Stimulated activated CD8-positive, alpha-beta memory T cell treated with anti-CD3 and anti-CD28 coated beads, Interleukin-7, amount 100 ng/mL, for 1 hour (primary cell): Measurements from ENCODE around the gene CHMP5.

Experiments used
- DNase-seq, 2 donors: peaks; one replicate each; pipeline ENCODE4 v3.0.0-alpha.2; 2020; ENCODE audit warnings: low read depth in 2 of 2

Gene CHMP5

DNA sequence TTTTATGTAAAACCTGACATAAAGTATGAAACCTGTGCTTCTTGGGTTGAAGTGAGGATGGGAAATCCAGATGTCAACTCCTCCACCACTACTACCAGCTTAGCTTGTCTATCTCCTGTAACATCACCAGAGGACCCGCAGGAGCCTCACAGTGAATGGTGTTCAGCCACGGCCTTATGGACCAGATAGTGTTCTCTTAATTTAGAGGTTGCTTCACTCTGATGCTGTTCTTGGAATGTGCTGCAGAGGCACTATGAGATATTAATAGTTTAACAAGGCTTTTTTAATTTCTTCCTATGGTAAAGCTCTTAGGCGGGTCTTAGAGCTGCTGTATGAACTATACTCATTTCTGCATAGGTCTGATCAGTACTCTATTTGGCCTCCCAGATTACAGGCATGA is 53.4 kb downstream of the CHMP5 start:
- no peak for DNase-seq

DNA sequence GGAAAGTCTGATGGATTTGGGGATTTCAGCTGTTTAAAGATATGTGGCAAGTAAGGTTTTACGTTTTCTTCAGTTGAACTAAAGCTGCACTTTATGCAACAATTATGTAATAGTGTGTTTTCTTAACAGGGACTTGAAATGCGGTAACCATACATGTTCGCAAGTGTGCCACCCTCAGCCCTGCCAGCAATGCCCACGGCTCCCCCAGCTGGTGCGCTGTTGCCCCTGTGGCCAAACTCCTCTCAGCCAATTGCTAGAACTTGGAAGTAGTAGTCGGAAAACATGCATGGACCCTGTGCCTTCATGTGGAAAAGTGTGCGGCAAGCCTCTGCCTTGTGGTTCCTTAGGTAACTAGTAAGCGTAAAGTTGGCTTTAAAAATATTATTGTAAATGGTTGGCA is 53.9 kb downstream of the CHMP5 start:
- no peak for DNase-seq

DNA sequence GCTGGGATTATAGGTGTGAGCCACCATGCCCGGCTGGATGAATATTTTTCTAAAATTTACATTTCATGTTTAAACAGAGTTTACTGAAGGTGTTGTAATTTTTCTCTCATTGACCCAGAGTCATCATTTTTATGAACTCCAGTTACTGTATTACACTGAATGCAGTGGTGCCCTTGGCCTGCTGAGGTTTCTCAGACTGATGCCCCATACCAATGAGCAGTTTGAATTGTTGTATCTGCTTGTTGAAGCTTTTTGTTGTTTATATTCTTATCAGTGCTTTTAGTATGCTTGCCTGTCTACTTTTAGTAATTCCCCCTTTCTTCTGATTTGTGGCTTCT is 55.4 kb downstream of the CHMP5 start:
- no peak for DNase-seq

DNA sequence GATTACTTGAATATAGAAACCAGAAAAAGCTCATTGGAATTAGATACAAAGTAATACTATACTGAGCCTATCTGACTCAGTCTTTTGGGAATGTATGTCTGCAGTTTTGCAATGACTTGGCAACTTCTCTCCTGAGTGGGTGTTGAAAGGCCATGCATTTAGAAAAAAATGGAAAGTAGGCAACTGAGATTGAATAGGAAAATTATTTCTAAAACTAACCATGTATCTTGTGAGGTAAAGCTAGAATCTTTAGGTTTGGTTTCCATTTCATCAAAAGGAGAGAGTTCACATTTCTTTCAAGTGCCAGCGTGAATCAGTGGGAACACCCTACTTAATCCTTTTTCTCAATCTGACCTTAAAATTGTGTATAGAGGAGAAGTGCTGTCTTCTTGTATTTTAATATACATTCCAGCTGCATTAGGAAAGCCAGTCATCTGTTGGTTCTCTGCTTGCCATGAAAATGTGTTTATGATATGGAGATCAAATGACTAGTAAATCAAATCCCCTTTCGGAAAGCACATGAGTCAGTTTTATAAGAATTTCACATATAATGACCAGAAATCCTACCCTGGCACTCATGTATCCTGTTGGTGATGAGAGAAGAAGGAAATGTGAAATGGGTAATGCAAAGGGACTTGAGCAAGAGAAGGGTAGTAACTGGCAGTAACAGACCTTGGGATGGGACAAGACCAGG is 55.9 kb downstream of the CHMP5 start:
- DNase-seq: no peak

DNA sequence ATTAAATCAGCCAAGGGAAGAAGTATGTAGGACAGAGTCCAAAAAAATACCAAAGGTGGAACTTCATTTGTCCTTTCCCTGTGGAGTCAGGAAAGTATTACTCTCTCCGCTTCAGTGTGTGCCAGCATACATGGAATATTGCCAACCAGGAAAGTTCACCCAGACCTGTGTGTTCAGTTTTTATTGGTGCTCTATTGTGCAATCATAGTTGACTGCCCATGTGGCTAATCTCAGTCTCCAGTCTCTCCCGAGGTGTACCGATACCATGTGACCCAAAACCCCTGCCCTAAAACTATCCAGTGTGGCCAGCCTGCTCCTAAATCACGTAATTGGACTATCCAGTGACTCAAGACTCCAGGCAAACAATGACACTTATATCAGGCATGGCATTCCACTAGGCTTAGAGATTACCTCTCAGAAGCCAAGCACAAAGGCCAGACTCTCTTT is 64.3 kb downstream of the CHMP5 start:
- DNase-seq: no peak

DNA sequence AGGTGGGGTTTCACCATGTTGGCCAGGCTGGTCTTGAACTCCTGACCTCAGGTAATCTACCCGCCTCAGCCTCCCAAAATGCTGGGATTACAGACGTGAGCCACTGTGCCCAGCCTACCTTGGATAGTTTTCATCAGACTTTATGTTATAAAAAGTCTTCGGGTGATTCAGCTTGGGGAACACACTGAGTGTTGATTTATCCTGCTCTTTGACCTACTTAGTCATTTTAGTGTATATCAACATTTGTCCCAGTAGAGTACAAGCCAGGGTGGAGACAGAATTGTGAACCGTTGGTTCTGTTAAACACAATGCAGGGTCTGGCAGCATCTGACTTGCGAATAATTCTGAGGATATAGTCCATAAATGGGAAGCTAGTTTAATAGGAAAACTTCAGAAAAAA is 65.1 kb downstream of the CHMP5 start:
- no peak for DNase-seq

DNA sequence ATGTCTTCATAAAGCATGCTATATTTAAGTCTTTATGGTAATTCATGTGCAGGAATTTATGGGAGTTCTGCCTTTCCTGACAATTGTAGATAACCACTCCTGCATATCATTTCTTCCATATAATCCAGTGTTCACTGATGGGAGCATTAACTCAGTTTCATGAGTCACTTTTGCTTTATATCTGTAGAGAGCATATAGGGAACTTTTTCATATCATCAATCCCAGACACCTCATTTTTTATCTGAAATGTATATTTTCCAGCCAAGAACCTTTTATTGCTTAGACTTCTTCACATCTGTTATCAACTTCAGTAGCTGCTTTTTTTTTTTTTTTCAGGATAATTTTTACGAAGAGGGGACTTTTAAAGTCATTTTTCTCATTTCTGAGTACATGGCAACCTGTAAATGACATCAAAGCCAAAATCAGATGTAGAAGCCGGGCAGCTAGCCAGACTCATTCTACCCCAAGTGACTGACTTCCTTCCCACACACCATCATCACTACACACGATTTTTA is 66.6 kb downstream of the CHMP5 start:
- DNase-seq: no peak
